ENCODE data around the gene HNRNPL.
"Not testable (repeated sequence)": the region's sequence is repeated elsewhere in the genome, so short reads cannot be mapped to it uniquely, and the experiment has no call there.

HNRNPL gene

DNA sequence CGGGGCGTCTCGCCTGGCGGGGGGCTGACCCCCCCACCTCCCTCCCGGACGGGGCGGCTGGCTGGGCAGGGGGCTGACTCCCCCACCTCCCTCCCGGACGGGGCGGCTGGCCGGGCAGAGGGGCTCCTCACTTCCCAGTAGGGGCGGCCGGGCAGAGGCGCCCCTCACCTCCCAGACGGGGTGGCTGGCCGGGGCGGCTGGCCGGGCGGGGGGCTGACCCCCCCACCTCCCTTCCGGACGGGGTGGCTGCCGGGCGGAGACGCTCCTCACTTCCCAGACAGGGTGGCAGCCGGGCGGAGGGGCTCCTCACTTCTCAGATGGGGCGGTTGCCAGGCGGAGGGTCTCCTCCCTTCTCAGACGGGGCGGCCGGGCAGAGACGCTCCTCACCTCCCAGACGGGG lies 52.0 kb downstream of the HNRNPL start:
- not testable (repeated sequence) for DNase-seq

DNA sequence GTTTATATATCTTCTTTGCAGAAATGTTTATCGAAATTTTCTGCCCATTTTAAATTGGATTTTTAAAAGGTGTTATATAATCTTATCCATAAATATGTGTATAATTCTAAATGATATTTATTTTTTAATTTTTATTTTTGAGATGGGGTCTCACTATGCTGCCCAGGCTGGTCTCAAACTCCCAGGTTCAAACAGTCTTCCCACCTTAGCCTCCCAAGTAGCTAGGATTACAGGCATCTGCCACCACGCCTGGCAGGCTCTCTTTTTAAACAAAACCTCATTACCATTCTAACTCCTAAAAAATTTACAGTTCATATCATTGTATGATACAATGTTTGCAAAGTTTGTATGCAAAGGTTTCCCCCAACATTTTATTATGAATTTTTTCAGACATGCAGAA lies 53.6 kb downstream of the HNRNPL start:
- DNase-seq, result no peak

- no peak for DNase-seq
Observed at GRCh38 chr19:38795549-38795948, 54.2 kb downstream of the HNRNPL start.

GRCh38 chr19:38793671-38794070 lies 56.1 kb downstream of the HNRNPL start:
- DNase-seq, result no peak

DNA sequence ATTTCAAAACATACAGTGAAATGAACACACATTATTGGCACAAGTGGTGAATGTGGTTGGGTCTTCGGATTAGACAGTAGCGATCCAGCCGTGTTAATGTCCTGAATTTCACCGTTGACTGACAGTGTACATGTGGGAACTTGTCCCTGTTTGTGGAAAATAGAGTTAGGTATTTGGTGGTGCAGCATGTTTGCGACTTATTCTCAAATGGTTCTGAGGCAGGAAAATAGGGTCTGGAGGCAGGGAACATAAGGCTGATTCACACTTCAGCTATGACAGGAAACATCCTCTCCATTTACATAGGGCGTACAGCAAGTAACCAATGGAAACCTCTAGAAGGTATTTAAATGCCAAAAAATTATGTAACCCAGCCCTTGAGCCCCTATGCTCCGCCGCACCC lies 56.6 kb downstream of the HNRNPL start:
- DNase-seq, result no peak

DNA sequence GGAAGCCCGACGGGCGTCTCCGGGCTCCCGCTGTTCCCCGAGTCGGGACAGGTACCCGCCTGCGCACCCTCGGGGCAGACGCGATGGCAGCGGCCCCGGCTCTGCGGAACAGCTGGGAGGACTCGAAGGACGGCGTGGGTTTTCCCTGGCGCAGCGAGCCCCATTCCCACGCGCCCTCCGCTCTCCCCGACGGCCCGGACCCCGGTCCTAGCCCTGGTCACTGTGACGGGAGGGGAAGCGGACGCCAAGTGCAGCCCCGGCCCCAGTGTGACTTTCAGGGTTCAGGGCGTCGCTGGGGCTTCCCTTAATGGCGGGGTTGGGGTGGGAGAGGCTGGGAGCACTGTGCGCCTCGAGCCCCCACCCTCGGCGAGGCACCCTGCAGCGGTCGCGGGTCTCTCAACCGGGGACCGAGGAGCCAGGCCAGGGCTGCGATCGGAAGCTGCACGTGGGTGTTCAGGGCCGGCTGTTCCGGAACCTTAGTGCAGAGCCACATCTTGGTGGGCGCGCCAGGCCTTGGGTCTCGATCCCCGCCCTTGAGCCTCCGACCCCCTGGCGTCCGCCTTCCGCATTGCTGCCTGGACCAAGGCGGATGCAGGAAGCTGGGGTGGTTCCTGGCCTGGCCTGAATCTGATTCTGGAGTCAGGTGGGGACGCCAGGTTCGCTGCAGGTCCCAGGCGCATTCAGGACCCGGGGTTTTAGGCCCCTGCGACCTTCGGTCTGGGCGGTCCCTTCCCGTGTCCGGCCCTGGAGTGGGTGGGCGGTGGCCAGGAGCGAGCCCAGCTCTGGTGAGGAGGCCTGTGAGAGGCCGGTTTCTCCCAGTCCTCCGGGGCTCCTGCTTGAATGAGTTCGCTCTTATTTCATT lies 57.3 kb downstream of the HNRNPL start:
- DNase-seq, result no peak

GRCh38 chr19:38791451-38792064 lies 58.2 kb downstream of the HNRNPL start:
- not testable (repeated sequence) for DNase-seq

GRCh38 chr19:38790507-38791403 lies 59.0 kb downstream of the HNRNPL start:
- DNase-seq, result not testable (repeated sequence)

DNA sequence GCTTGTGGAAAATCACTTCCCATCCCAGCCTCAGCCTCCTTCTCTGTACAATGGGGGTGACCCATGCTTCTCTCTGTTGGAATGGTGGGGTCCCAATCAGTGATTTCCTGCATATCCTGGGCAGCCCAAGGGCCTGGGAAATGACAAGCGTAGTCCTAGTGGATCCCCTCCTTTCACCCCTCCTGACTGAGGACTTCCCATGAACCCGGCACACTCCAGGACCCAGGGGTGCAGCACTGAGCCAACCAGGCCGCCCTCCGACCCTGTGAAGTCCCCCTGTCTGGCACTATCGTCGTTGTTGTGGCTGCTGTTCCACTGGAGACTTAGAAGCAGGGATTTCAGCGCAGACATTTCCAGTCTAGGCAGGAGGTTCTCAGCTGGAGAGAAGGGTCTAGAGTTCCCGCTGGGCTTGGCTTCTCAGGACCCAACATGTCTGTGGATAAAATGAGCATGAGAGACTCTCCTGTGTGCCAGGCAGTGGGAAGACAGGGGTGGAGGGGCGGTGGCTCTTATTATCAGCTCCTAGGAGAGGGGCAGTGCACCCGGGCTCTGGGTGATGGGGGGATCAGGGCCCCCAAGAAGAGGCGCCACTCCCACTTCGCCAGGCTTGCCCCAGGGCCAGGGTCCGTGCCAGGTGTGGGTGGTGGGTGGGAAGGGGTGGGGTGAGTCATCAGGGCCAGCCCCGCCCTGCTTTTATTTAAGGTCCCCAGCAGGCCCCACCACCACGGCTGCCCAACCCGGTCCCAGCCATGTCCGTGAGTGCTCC lies 61.1 kb downstream of the HNRNPL start, which contains the start of gene LGALS7B:
TSS of gene LGALS7B (plus strand) at position 723 of the 766 bp plus-strand sequence. CDS start at position 750, 27 bp downstream.
- DNase-seq, result no peak

GRCh38 chr19:38786572-38787265 lies 63.1 kb downstream of the HNRNPL start:
- DNase-seq, result no peak
